ENCODE measurements around the gene CAMTA1.

The CAMTA1 gene

DNA sequence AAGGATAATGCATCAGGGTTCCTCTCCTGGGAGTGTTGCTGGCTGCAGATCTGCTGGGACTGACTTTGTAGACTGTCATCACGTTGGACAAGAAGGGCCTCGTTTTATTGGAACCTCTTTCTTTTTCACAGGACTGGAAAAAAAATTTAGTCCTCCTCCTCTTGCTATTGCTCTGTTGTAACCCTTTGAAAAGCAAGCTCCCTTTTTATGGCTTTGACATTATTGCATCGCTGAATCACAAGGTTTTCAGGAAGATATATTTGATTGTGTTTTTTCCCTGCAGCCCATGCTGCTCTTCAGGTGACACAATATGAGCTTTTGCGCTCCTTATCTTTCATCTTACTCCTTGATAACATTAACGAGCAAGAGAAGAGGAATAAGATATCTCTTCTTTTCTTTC, 290.9 kb downstream of the CAMTA1 start:
- TF ChIP-seq, protein P1, sequence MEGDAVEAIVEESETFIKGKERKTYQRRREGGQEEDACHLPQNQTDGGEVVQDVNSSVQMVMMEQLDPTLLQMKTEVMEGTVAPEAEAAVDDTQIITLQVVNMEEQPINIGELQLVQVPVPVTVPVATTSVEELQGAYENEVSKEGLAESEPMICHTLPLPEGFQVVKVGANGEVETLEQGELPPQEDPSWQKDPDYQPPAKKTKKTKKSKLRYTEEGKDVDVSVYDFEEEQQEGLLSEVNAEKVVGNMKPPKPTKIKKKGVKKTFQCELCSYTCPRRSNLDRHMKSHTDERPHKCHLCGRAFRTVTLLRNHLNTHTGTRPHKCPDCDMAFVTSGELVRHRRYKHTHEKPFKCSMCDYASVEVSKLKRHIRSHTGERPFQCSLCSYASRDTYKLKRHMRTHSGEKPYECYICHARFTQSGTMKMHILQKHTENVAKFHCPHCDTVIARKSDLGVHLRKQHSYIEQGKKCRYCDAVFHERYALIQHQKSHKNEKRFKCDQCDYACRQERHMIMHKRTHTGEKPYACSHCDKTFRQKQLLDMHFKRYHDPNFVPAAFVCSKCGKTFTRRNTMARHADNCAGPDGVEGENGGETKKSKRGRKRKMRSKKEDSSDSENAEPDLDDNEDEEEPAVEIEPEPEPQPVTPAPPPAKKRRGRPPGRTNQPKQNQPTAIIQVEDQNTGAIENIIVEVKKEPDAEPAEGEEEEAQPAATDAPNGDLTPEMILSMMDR (IDR thresholded peaks at IDR 0.05; ENCODE audit: insufficient read depth, low read depth, low read length, missing control alignments): no peak
- no peak for DNase-seq (ENCODE audit: low read depth)
- no peak overlapping the region for H3K4me3 ChIP-seq (ENCODE audit: low read depth, low read length)

DNA sequence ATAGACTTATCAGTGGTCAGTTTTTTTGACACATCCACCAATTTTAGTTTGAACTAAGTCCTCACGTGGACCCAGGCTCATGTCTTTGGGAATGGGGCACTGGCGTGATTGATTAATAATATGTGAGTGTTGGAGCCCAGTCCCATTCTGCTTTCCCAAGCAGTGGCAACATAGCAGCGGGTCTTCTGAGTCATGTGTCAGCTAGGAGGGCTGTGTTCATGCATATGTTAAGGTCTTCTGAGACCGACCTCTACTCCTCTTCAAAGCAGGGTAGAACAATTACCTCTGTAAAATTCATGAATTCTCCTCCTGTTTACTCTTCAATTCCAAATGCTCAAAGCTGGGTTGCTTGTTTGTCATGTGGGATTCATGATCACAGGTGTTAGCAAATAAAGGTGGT, 291.3 kb downstream of the CAMTA1 start:
- TF ChIP-seq, protein P1 (IDR thresholded peaks at IDR 0.05; ENCODE audit: insufficient read depth, low read depth, low read length, missing control alignments): no peak
- H3K4me3 ChIP-seq (ENCODE audit: low read depth, low read length): no peak overlapping the region
- no peak for DNase-seq (ENCODE audit: low read depth)

DNA sequence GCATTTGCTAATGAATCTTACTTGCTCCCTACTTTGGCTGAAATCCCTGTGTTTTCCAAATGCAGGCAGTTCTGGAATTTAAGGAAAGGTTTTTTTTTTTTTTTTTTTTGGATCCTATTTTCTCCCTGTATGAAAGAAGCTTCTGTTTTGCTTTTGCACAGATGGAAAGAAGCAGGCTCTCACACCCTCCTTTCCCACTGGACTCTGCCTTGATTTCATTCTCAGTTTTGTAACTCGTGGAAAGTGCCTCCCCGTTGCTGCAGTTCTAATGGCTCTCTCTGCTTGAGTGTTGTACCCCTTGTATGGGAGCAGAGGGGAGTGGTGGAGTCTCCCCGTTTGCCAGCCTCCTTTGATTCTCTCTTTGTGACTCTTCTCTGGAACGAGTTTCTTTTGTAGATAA, 291.9 kb downstream of the CAMTA1 start:
- TF ChIP-seq, protein P1 (IDR thresholded peaks at IDR 0.05; ENCODE audit: insufficient read depth, low read depth, low read length, missing control alignments): no peak
- DNase-seq (ENCODE audit: low read depth): no peak
- no peak overlapping the region for H3K4me3 ChIP-seq (ENCODE audit: low read depth, low read length)

DNA sequence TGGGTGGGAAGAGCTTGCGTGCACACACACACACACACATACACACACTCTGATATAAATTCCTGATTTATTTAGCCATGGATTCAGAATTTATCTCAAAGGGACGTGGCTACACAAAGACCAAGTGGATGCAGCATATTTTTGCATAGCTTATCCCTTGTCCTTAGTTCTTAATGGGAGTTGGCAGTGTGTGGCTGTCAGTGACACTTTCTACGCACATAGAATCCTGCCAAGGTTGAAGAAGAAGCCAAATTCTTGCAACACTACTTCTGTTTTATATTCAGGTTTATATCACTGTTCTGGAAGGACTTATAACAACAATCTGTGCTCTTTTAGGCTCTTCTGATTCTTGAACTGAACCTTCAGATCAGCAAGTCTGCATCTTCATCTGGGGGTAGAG, 292.7 kb downstream of the CAMTA1 start:
- DNase-seq (ENCODE audit: low read depth): no peak

DNA sequence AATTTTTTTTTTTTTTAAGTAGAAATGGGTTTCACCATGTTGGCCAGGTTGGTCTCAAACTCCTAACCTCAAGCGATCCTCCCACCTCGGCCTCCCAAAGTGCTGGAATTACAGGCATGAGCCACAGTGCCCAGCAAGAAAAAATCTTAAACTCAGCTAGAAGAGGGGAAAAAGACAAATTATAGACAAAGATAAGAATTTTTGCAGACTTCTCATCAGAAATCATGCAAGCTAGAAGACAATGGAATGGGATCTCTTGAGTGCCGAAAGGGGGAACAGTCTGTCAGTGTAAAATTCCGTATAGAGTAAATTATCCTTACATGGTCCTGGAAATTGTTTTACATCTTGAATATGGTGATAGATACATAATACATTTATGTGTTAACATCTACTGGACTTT, 294.4 kb downstream of the CAMTA1 start:
- TF ChIP-seq, protein P1 (IDR thresholded peaks at IDR 0.05; ENCODE audit: insufficient read depth, low read depth, low read length, missing control alignments): no peak
- H3K4me3 ChIP-seq (ENCODE audit: low read depth, low read length): no peak overlapping the region
- no peak for DNase-seq (ENCODE audit: low read depth)

More for the DNA sequence above, 292.7 kb downstream of the CAMTA1 start:
- H3K4me3 ChIP-seq (ENCODE audit: low read depth, low read length): no peak overlapping the region
- TF ChIP-seq, protein P1 (IDR thresholded peaks at IDR 0.05; ENCODE audit: insufficient read depth, low read depth, low read length, missing control alignments): no peak

DNA sequence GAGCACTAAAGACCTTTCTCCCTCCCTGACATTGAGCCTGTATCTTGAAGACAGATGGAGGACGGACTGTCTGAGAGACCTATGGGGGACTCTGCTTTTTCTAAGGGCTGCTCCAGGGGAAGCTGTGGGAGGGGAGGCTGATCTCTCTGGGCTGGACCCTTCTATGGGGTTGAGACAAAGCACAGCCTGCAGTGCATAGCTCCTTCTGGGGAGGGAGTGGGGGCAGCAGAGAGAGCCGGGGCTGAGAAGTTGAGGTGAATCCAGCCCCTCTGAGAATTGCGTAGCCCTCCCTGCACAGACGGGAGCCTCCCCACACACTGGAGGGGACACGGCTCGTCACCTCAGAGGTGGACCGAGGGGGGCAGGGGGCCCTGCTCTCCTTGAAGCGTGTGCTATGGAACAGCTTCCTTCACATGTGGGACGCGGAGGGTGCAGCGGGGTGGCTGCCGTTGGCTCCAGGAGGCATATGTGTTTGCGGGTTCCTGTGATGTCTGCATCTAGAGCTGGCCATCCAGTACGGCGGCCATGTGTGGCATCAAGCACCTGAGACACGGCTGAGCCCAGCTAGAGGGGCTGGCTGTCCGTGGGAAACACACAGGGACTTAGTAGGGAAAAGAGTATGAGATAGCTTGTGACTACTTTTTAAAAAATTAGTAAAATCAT, 299.1 kb downstream of the CAMTA1 start:
- TF ChIP-seq, protein P1 (IDR thresholded peaks at IDR 0.05; ENCODE audit: insufficient read depth, low read depth, low read length, missing control alignments): no peak

DNA sequence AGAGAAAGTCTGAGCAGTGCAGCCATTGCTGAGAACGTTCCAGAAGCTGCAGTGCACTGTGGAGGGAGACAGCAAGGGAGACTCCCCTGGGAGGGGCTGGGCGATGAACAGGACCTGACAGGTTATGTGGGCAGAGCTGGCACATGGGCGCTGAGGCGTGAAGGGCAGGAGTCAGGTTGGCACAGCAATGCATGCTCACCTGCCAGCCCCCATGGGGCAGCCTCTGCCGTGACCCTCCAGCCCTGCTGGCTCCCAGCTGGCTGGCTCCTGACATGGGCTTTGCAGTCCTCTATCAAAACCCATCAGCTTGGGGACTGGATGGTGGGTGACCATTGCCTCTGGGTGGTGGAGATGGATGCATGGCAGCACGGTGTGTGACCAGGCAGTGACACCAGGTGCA, 300.3 kb downstream of the CAMTA1 start:
- TF ChIP-seq, protein P1 (IDR thresholded peaks at IDR 0.05; ENCODE audit: insufficient read depth, low read depth, low read length, missing control alignments): no peak
- no peak for DNase-seq (ENCODE audit: low read depth)
- no peak overlapping the region for H3K4me3 ChIP-seq (ENCODE audit: low read depth, low read length)

More for the DNA sequence above, 299.1 kb downstream of the CAMTA1 start:
- DNase-seq (ENCODE audit: low read depth): no peak
- H3K4me3 ChIP-seq (ENCODE audit: low read depth, low read length): no peak overlapping the region

Measured in GM12865 (cell line).